ENCODE data around the gene SELP. TPM values are rescaled to one million over a fixed set of nuclear protein-coding genes. Genes with fewer than 3 reads are reported as not detected.

SELP gene
- total RNA-seq, 2 experiments from 2014 or later: 0.45 to 0.48 TPM

DNA sequence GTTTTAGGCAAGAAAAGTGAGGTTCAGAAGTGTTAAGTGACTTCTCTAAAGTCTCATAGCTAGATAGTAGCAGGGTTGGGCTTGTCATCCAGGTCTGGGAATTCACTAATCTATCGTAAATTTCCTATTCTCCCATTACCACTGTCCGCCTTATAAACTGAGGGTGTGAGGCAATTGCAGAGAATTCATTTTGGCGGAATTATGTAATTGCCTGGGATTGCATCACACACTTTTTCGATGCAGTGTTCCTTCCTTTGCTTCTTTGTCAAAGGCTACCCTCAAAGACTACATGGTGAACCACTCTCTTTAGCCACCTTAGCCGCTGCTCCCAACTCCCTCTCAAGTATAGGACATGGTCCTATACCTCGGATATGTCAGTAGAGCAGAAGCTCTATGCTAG is 19.1 kb downstream of the SELP start:
- Mint-ChIP-seq H3K27me3 (no peaks in the 10 kb centered on the region), H3K4me3 (no peak overlapping the region), H3K36me3 (ENCODE audit: low read depth) (peaks cover 2% of the 10 kb centered on the region), H3K27ac (no peak overlapping the region), H3K4me1 (peaks cover 18% of the 10 kb centered on the region), H3K9me3 (peaks cover 2% of the 10 kb centered on the region)
- ChIA-PET POLR2A (no interaction called here), CTCF (interaction anchor here (0.8 to 2.3 kb wide), 5 partner anchors 19 to 101 kb away, joined by 3 to 8 read pairs (median 5); partner anchors contain the start of genes F5 and SELP)
- no peak for DNase-seq

GRCh38 chr1:169610108-169610507 is 19.8 kb downstream of the SELP start:
- Mint-ChIP-seq H3K4me3 (no peak overlapping the region), H3K27ac (no peak overlapping the region), H3K9me3 (no peaks in the 10 kb centered on the region), H3K4me1 (peaks cover 22% of the 10 kb centered on the region), H3K27me3 (no peaks in the 10 kb centered on the region), H3K36me3 (ENCODE audit: low read depth) (peaks cover 2% of the 10 kb centered on the region)
- ChIA-PET CTCF (interaction anchor here (1.2 to 2.3 kb wide), 4 partner anchors 19 to 96 kb away, joined by 3 to 6 read pairs (median 5); partner anchors contain the start of genes F5 and SELP), POLR2A (interaction anchor here (0.6 kb wide), 1 partner anchor 611 kb away, joined by 3 read pairs; no protein-coding TSS in a partner anchor)
- DNase-seq: no peak

DNA sequence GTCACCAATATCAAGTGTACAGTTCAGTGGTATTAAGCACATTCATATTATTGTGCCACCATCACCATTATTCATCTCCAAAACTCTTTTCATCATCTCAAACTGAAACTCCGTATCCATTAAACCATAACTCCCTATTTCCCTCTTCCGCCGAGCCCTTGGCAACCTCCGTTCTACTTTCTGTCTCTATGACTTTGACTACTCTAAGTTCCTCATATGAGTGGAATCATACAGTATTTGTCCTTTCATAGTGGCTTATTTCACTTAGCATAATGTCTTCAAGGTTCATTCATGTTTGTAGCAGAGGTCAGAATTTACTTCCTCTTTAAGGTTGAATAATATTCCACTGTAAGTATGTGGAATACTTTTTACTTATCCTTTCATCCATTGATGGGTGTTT is 21.7 kb downstream of the SELP start:
- Mint-ChIP-seq H3K27ac (no peak overlapping the region), H3K27me3 (no peaks in the 10 kb centered on the region), H3K9me3 (peaks cover 6% of the 10 kb centered on the region), H3K4me1 (peaks cover 37% of the 10 kb centered on the region), H3K36me3 (ENCODE audit: low read depth) (peaks cover 5% of the 10 kb centered on the region), H3K4me3 (no peak overlapping the region)
- ChIA-PET POLR2A (no interaction called here), CTCF (no interaction called here)
- no peak for DNase-seq

DNA sequence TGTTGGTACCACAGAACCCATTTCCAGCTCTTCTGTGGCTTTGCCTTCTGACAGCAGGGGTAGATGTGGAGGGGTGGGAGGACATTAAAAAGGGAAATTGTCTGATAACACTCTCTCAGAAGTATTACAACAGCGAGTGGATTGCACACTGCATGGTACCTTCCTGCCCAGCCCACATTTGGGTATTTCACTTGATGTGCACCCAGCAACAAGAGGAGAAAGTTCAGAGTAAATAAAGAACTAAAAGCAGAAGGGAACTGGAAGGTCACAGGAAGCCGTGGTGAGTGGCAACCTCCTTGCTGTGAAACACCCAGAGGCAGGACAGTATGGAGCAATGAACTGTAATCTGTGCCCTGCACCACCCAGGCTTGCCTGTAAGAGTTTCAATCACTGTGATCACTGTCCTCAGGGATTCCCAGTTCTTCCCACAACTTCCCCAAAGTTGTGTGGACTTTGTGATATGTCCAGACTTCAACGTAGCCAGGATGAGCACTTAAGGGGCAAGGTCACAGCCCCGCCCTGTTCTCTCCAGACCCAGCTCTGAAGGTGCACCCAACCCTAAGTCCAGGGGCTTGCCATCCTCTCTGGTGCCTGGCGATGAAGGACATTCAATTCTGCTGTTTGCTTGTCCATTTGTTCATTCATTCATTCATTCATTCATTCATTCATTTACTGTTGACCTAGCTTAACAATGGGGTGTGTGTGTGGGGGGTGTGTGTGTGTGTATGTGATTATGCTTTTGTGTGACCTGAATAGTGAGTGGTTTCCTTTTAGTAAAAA is 25.0 kb downstream of the SELP start:
- H3K4me1 Mint-ChIP-seq: peaks cover 66% of the 10 kb centered on the region
- H3K36me3 Mint-ChIP-seq (ENCODE audit: low read depth): peaks cover 6% of the 10 kb centered on the region
- peak overlapping the region; percentile 84 for H3K27ac Mint-ChIP-seq
- no peaks in the 10 kb centered on the region for H3K27me3 Mint-ChIP-seq
- peak overlapping the region; percentile 25 for H3K4me3 Mint-ChIP-seq
- POLR2A ChIA-PET: no interaction called here
- peak; percentile 83 for DNase-seq
- H3K9me3 Mint-ChIP-seq: peaks cover 11% of the 10 kb centered on the region
- CTCF ChIA-PET: interaction anchor here (0.9 kb wide), 1 partner anchor 107 kb away, joined by 3 read pairs; no protein-coding TSS in a partner anchor

GRCh38 chr1:169601096-169601881 is 28.6 kb downstream of the SELP start:
- peak; percentile 12 for DNase-seq
- peak overlapping the region; percentile 20 for H3K27ac Mint-ChIP-seq
- H3K36me3 Mint-ChIP-seq (ENCODE audit: low read depth): peaks cover 6% of the 10 kb centered on the region
- H3K27me3 Mint-ChIP-seq: peaks cover 5% of the 10 kb centered on the region
- ChIA-PET CTCF (interaction anchor here (0.7 to 2.8 kb wide), 15 partner anchors 9 to 252 kb away, joined by 3 to 28 read pairs (median 4); partner anchors contain the start of gene F5), POLR2A (interaction anchor here (0.9 to 1.2 kb wide), 5 partner anchors 92 to 111 kb away, joined by 3 to 4 read pairs (median 4); no protein-coding TSS in a partner anchor)
- H3K9me3 Mint-ChIP-seq: peaks cover 11% of the 10 kb centered on the region
- H3K4me1 Mint-ChIP-seq: peaks cover 58% of the 10 kb centered on the region
- H3K4me3 Mint-ChIP-seq: no peak overlapping the region

DNA sequence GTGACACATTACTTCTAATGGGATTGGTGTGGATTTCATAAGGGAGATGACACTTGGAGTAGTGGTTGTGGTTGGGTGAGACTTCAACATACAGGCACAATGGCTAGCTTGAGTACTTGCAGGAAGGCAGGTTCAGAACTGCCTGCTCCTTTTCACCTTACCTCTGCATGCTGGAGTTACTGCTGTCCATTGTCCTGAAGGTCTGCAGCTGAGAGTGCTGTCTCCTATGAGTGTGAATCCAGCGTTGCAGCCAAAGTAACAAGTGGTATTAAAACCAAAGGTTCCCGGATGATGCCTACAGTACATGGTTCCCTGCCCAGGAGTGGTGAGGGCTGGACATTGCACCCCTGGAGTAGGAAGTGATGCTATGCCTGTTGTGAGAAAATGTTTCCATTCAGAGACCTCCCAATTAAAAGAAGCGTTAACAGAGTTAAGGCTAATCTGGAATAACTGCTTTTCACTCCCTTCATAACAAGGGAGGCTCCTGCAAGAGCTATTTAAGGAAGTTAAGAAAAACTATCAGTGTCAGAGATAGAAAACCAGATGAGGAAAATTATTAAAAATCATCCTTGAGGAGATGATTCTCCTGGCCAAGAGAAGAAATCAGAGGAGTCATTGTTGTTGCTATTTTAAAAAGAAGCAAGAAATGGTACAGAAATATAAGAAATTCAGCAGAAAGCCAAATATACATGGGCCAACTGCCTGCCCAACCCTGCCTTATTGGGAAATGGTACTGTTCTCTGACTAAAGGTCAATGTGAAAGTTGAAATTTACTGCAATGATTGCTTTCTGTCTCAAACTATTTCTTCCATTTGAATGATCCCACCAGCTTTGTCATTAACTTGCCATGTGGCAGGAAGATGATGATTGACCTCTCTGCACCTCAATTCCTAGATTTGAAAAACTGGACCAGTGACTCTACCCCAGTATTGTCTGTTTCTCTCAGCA is 33.9 kb downstream of the SELP start:
- peak; percentile 48 for DNase-seq
- Mint-ChIP-seq H3K4me3 (no peak overlapping the region), H3K36me3 (ENCODE audit: low read depth) (no peaks in the 10 kb centered on the region), H3K9me3 (no peaks in the 10 kb centered on the region), H3K27me3 (peaks cover 5% of the 10 kb centered on the region), H3K4me1 (peaks cover 43% of the 10 kb centered on the region), H3K27ac (no peak overlapping the region)
- CTCF ChIA-PET: interaction anchor here (1.3 to 2.6 kb wide), 5 partner anchors 9 to 116 kb away, joined by 3 to 11 read pairs (median 4); partner anchors contain the start of gene F5
- POLR2A ChIA-PET: interaction anchor here (0.6 kb wide), 1 partner anchor 86 kb away, joined by 4 read pairs; no protein-coding TSS in a partner anchor

GRCh38 chr1:169594391-169594790 is 35.5 kb downstream of the SELP start:
- CTCF ChIA-PET: interaction anchor here (0.6 to 2.6 kb wide), 3 partner anchors 106 to 118 kb away, joined by 3 to 11 read pairs (median 3); no protein-coding TSS in a partner anchor
- Mint-ChIP-seq H3K27ac (no peak overlapping the region), H3K36me3 (ENCODE audit: low read depth) (no peaks in the 10 kb centered on the region), H3K4me3 (no peak overlapping the region), H3K27me3 (peaks cover 5% of the 10 kb centered on the region), H3K9me3 (no peaks in the 10 kb centered on the region), H3K4me1 (peaks cover 42% of the 10 kb centered on the region)
- POLR2A ChIA-PET: no interaction called here
- DNase-seq: no peak

- CTCF ChIA-PET: interaction anchor here (0.8 kb wide), 1 partner anchor 42 kb away, joined by 3 read pairs; no protein-coding TSS in a partner anchor
These were observed 39.0 kb downstream of the SELP start for GRCh38 chr1:169590932-169591331.

GRCh38 chr1:169588785-169589485 is 41.0 kb downstream of the SELP start:
- Mint-ChIP-seq H3K36me3 (ENCODE audit: low read depth) (no peaks in the 10 kb centered on the region), H3K27me3 (no peaks in the 10 kb centered on the region), H3K4me1 (peaks cover 76% of the 10 kb centered on the region), H3K9me3 (no peaks in the 10 kb centered on the region), H3K4me3 (peak overlapping the region; percentile 26), H3K27ac (peak overlapping the region; percentile 76)
- ChIA-PET CTCF (no interaction called here), POLR2A (no interaction called here)
- peak; percentile 26 for DNase-seq

More at GRCh38 chr1:169590932-169591331, 39.0 kb downstream of the SELP start:
- Mint-ChIP-seq H3K27ac (no peak overlapping the region), H3K4me3 (no peak overlapping the region), H3K27me3 (no peaks in the 10 kb centered on the region), H3K4me1 (peaks cover 74% of the 10 kb centered on the region), H3K36me3 (ENCODE audit: low read depth) (no peaks in the 10 kb centered on the region), H3K9me3 (no peaks in the 10 kb centered on the region)
- DNase-seq: no peak
- POLR2A ChIA-PET: no interaction called here

- ChIA-PET POLR2A (no interaction called here), CTCF (no interaction called here)
- Mint-ChIP-seq H3K27me3 (no peaks in the 10 kb centered on the region), H3K36me3 (ENCODE audit: low read depth) (no peaks in the 10 kb centered on the region), H3K9me3 (no peaks in the 10 kb centered on the region), H3K4me1 (peaks cover 74% of the 10 kb centered on the region), H3K27ac (peak overlapping the region; percentile 92), H3K4me3 (no peak overlapping the region)
- DNase-seq: no peak
These were observed 41.8 kb downstream of the SELP start for GRCh38 chr1:169588112-169588511.

GRCh38 chr1:169586395-169587255 is 43.3 kb downstream of the SELP start, which contains the start of gene F5:
TSS of gene F5 (minus strand) at chr1:169586481. CDS start at chr1:169586386, 95 bp downstream.
- Mint-ChIP-seq H3K27me3 (no peaks in the 10 kb centered on the region), H3K4me1 (peaks cover 70% of the 10 kb centered on the region), H3K27ac (peak within 1 kb of the TSS; percentile 92), H3K36me3 (ENCODE audit: low read depth) (no peaks in the 10 kb centered on the region), H3K9me3 (no peaks in the 10 kb centered on the region), H3K4me3 (peak within 1 kb of the TSS; percentile 89)
- ChIA-PET POLR2A (interaction anchor here (0.5 to 1.5 kb wide), 4 partner anchors 33 to 117 kb away, joined by 3 to 10 read pairs (median 4); no protein-coding TSS in a partner anchor), CTCF (interaction anchor here (0.6 to 2.3 kb wide), 20 partner anchors 10 to 1238 kb away, joined by 3 to 24 read pairs (median 4); partner anchors contain the start of gene SCYL3)
- peak; percentile 86 for DNase-seq

All from activated CD4-positive, alpha-beta T cell treated with anti-CD3 and anti-CD28 coated beads, Interleukin-2, amount 10 ng/mL, durations not matched to agents 7 days and 5 days (primary cell).